A673 (cell line): Measurements from ENCODE around the gene CTDSP1. TPM values are rescaled to one million over a fixed set of nuclear protein-coding genes. Genes with fewer than 3 reads are reported as not detected.
A peak's percentile ranks its signal among the peaks of the same experiment; 100 is the strongest.

Source experiments
- BruUV-seq: library from RNA; stranded (reverse); fragments of 400-500 nt; replicated peaks from 2 replicates; lab custom pipeline; 2021; lab: Mats Ljungman, UMichigan
- CTCF ChIA-PET: fragments of 300-600 bp; sonication (Branson Sonifier 250); formaldehyde crosslinking; loops from one replicate; lab custom pipeline; 2022; ENCODE audit warnings: antibody characterized with exemption; lab: Charles Lee
- POLR2A ChIA-PET: fragments of 300-600 bp; sonication (Branson Sonifier 250); formaldehyde crosslinking; loops from one replicate; lab custom pipeline; 2022; ENCODE audit warnings: antibody characterized with exemption; ENCODE audit not compliant: low non-redundant PET; lab: Charles Lee
- DNase-seq: peaks from one replicate; pipeline ENCODE4 v3.0.0-alpha.2; 2015; ENCODE audit warnings: low spot score
- H3K27ac ChIP-seq: fragments of 200-600 bp; sonication (generic); 2 replicates; pipeline ENCODE4 v1.5.1; 2016; ENCODE audit warnings: mixed run types, low read depth, mild to moderate bottlenecking, mixed read lengths, antibody characterized with exemption, low read length; ENCODE audit not compliant: poor library complexity, severe bottlenecking
- H3K27me3 ChIP-seq: fragments of 200-600 bp; sonication (generic); replicated peaks from 2 replicates; pipeline ENCODE4 v1.6.1; 2017; ENCODE audit warnings: mixed run types, low read depth, mild to moderate bottlenecking, mixed read lengths, antibody characterized with exemption, low read length; ENCODE audit not compliant: insufficient read depth, poor library complexity
- H3K36me3 ChIP-seq: fragments of 200-600 bp; sonication (generic); 2 replicates; pipeline ENCODE4 v1.6.1; 2016; ENCODE audit warnings: mixed run types, mild to moderate bottlenecking, mixed read lengths, antibody characterized with exemption, low read length; ENCODE audit not compliant: insufficient read depth, poor library complexity, severe bottlenecking
- H3K4me1 ChIP-seq: fragments of 200-600 bp; sonication (generic); 2 replicates; pipeline ENCODE4 v1.6.1; 2017; ENCODE audit warnings: mixed run types, mild to moderate bottlenecking, mixed read lengths, antibody characterized with exemption, low read length; ENCODE audit not compliant: insufficient read depth, poor library complexity, severe bottlenecking
- H3K4me3 ChIP-seq: fragments of 200-600 bp; sonication (generic); 2 replicates; pipeline ENCODE4 v1.5.1; 2016; ENCODE audit warnings: low read depth, mixed run types, mild to moderate bottlenecking, mixed read lengths, low read length; ENCODE audit not compliant: poor library complexity, severe bottlenecking
- H3K9me3 ChIP-seq: fragments of 200-600 bp; sonication (generic); 2 replicates; pipeline ENCODE4 v1.6.1; 2016; ENCODE audit warnings: mixed run types, low read depth, mild to moderate bottlenecking, mixed read lengths, antibody characterized with exemption, low read length; ENCODE audit not compliant: poor library complexity, severe bottlenecking
- CTCF ChIP-seq: fragments of 300-800, 200-600 bp; sonication (generic); conservative IDR thresholded peaks from 2 replicates; pipeline ENCODE4 v1.5.1; 2017; ENCODE audit warnings: low read depth, mild to moderate bottlenecking, antibody characterized with exemption, low read length, moderate library complexity, mixed read lengths
- EZH2 ChIP-seq: fragments of 200-600 bp; sonication (generic); IDR thresholded peaks from 2 replicates; pipeline ENCODE4 v1.6.1; 2017; ENCODE audit warnings: borderline replicate concordance, low read depth, mild to moderate bottlenecking, mixed read lengths, antibody characterized with exemption, low read length; ENCODE audit not compliant: poor library complexity, severe bottlenecking
- intact Hi-C: fragments of 100-400 bp; cut with micrococcal nuclease; formaldehyde crosslinking; loops from one replicate; pipeline ENCODE4 v1.10.0; 2022; ENCODE audit not compliant: unreplicated experiment
- total RNA-seq: library from RNA; stranded (reverse); gene quantifications from 2 replicates; pipeline ENCODE4 v1.2.3, GENCODE V29; 2021

The CTDSP1 gene
- total RNA-seq, 1 experiment from 2014 or later: 72.3 TPM

DNA sequence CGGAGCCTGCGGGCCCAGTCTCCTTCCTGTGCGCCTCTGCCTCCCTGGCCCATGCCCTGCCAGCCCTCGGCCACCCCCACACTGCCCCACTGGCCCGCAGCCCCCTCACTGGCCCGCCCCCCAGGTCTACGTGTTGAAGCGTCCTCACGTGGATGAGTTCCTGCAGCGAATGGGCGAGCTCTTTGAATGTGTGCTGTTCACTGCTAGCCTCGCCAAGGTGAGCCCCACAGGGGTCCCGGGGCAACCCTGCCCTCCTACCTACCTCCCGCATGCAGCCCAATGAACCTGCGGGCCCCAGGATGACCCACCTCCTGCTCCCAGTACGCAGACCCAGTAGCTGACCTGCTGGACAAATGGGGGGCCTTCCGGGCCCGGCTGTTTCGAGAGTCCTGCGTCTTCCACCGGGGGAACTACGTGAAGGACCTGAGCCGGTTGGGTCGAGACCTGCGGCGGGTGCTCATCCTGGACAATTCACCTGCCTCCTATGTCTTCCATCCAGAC, 3.3 kb downstream of the CTDSP1 start:
- no peak for DNase-seq
- TF ChIP-seq EZH2 (no peak), CTCF (no peak)
- H3K36me3 ChIP-seq: peaks cover 35% of the 10 kb centered on the region
- ChIA-PET CTCF (no interaction called here), POLR2A (no interaction called here)
- BruUV-seq: no TSS peak
- intact Hi-C loops: no loop called here
- H3K27me3 ChIP-seq: no peaks in the 10 kb centered on the region
- no peaks in the 10 kb centered on the region for H3K9me3 ChIP-seq
- peaks cover 42% of the 10 kb centered on the region for H3K4me1 ChIP-seq
- peak overlapping the region; percentile 10 for H3K27ac ChIP-seq
- H3K4me3 ChIP-seq: no peak overlapping the region

DNA sequence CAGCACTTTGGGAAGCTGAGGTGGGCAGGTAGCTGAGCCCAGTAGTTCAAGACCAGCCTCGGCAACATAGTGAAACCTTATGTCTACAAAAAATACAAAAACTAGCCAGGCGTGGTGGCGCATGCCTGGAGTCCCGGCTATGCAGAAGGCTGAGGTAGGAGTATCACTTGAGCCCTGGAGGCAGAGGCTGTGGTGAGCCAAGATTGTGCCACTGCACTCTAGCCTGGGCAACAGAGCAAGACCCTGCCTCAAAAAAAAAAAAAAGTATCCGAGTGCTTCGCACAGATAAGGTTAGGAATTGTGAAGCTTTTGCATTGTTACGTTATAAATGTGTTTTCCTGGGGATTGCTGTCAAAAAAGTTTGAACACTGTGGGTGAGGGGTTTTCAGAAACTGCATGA, 4.1 kb downstream of the CTDSP1 start:
- Histone ChIP-seq H3K4me3 (no peak overlapping the region), H3K27ac (peak overlapping the region; percentile 79), H3K4me1 (peaks cover 34% of the 10 kb centered on the region), H3K36me3 (peaks cover 35% of the 10 kb centered on the region), H3K9me3 (no peaks in the 10 kb centered on the region), H3K27me3 (no peaks in the 10 kb centered on the region)
- TF ChIP-seq EZH2: no peak
- TF ChIP-seq CTCF: no peak
- ChIA-PET POLR2A (no interaction called here), CTCF (interaction anchor here (0.8 kb wide), 1 partner anchor 284 kb away, joined by 3 read pairs; no protein-coding TSS in a partner anchor)
- BruUV-seq: no TSS peak
- DNase-seq: no peak
- intact Hi-C loops: no loop called here

- intact Hi-C loops: loop anchor here (5.0 kb wide), 1 partner anchor 243 kb away; no protein-coding TSS in a partner anchor
- H3K27ac ChIP-seq: peak overlapping the region; percentile 79
- POLR2A ChIA-PET: no interaction called here
Observed at GRCh38 chr2:218404351-218405085, 4.8 kb downstream of the CTDSP1 start.

More at GRCh38 chr2:218404351-218405085, 4.8 kb downstream of the CTDSP1 start:
- H3K9me3 ChIP-seq: no peaks in the 10 kb centered on the region
- no peak for TF ChIP-seq CTCF
- TF ChIP-seq EZH2: no peak
- no peak overlapping the region for H3K4me3 ChIP-seq
- peaks cover 27% of the 10 kb centered on the region for H3K4me1 ChIP-seq
- CTCF ChIA-PET: interaction anchor here (0.7 to 0.8 kb wide), 2 partner anchors 8 to 283 kb away, joined by 3 read pairs; no protein-coding TSS in a partner anchor
- no peaks in the 10 kb centered on the region for H3K27me3 ChIP-seq
- no peak for DNase-seq
- peaks cover 35% of the 10 kb centered on the region for H3K36me3 ChIP-seq
- BruUV-seq: no TSS peak
